ENCODE measurements around the gene IFITM5. TPM values are rescaled to one million over a fixed set of nuclear protein-coding genes. Genes with fewer than 3 reads are reported as not detected.

The IFITM5 gene
- total RNA-seq, 2 donors from 2014 or later, result not detected

DNA sequence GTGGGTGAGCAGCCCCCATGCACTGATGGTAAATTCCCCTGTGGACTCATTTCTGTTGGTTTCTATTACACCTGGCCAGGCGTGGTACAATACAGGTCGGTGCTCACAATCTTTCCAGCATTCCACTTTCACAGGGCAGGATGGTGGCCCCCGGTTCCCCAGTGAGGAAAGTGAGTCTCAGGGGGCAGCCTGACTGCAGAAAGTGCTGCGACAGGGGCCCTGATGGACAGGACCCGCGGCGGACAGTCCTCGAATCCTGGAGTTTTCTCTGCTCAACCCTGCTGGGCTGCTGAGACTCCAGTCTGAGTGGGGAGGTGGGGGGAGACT lies 13.5 kb downstream of the IFITM5 start:
- no peak overlapping the region for H3K27ac ChIP-seq
- H3K9me3 ChIP-seq, result no peaks in the 10 kb centered on the region
- H3K4me3 ChIP-seq, result no peak overlapping the region
- TF ChIP-seq, protein P1, sequence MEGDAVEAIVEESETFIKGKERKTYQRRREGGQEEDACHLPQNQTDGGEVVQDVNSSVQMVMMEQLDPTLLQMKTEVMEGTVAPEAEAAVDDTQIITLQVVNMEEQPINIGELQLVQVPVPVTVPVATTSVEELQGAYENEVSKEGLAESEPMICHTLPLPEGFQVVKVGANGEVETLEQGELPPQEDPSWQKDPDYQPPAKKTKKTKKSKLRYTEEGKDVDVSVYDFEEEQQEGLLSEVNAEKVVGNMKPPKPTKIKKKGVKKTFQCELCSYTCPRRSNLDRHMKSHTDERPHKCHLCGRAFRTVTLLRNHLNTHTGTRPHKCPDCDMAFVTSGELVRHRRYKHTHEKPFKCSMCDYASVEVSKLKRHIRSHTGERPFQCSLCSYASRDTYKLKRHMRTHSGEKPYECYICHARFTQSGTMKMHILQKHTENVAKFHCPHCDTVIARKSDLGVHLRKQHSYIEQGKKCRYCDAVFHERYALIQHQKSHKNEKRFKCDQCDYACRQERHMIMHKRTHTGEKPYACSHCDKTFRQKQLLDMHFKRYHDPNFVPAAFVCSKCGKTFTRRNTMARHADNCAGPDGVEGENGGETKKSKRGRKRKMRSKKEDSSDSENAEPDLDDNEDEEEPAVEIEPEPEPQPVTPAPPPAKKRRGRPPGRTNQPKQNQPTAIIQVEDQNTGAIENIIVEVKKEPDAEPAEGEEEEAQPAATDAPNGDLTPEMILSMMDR (IDR thresholded peaks at IDR 0.05), result no peak
- H3K36me3 ChIP-seq, result no peaks in the 10 kb centered on the region
- peaks cover 3% of the 10 kb centered on the region for H3K27me3 ChIP-seq (replicated peaks; ENCODE audit: insufficient read depth)
- peaks cover 6 to 28% of the 10 kb centered on the region in 2 donors for H3K4me1 ChIP-seq (ENCODE audit: control insufficient read depth in 1 of 2, low read depth in 2 of 2)
- DNase-seq (ENCODE audit: low spot score) (no peak), ATAC-seq (ENCODE audit: insufficient number of reproducible peaks, low FRiP score, low read depth) (no peak)

DNA sequence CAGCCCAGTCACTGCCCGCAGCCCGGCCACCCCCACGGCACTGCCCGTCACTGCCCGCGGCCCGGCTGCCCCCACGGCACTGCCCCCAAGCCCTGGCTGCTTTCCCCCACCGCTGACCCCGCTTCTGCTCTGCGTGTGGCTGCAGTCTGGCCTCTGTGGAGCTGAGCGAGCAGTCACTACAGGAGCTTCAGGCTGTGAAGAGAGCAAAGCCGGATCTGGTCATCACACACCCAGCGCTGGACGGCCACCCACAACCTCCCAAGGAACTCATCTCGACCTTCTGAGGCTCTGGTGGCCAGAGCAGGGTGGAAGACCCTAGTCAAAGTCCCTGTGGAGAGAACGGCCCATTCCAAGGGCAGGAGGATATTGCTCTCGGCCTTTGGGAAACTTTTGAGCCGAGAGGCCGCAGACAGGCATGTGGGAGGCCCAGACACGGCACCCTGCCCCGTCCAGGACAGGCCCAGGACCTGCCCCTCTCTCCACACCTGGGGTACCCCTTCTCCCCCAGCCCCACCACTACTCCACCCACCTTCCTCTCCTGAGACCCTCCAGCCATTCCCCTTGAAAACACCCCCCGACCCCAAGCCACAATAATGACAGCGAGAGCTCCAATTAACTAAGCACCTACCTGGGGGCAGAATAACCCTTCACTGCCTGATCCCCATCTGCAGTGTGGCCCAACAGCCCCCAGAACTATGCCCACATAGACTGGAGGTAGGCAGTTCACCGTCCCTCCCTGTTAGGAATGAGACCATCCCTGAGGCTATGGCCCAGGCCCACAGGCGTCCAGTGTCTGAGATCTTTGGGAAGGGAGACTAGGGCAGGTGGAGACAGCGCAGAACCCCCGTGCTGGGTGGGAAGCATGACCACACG lies 14.1 kb downstream of the IFITM5 start:
- peaks cover 5% of the 10 kb centered on the region for H3K27me3 ChIP-seq (replicated peaks; ENCODE audit: insufficient read depth)
- TF ChIP-seq, protein P1 (IDR thresholded peaks at IDR 0.05), result no peak

DNA sequence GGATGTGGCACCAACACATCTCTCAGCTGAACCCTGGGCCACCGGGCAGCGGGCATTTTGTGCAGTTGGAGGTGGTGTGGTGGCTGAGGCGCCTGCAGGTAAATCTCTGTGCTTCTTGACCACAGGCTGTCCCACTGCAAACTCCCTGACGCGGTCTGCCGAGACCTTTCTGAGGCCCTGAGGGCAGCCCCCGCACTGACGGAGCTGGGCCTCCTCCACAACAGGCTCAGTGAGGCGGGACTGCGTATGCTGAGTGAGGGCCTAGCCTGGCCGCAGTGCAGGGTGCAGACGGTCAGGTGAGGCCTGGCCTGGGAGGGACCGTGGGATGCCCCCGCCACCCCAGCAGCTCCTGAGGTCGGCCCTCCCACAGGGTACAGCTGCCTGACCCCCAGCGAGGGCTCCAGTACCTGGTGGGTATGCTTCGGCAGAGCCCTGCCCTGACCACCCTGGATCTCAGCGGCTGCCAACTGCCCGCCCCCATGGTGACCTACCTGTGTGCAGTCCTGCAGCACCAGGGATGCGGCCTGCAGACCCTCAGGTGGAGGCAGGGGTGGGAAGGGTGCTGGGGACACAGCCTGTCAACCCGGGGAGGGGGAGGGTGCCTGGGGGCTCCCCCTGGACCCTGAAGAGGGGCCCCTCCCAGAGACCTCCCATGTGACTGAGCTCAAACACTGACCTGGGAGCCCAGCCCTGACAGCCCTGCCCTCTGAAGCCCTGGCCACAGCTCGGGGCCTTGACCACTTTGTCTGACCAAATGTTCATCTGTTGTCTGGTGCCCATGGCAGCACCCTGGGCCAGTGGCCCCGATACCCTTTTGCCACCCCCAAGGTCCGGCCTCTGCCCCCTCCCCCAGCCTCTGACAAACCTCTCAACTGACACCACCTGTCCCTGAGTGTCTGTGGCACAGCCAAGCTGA lies 15.0 kb downstream of the IFITM5 start:
- TF ChIP-seq, protein P1 (IDR thresholded peaks at IDR 0.05), result no peak
- no peaks in the 10 kb centered on the region for H3K36me3 ChIP-seq
- ATAC-seq (ENCODE audit: insufficient number of reproducible peaks, low FRiP score, low read depth) (no peak), DNase-seq (ENCODE audit: low spot score) (no peak)
- no peak overlapping the region for H3K4me3 ChIP-seq
- H3K27me3 ChIP-seq (replicated peaks; ENCODE audit: insufficient read depth), result peaks cover 5% of the 10 kb centered on the region
- H3K4me1 ChIP-seq (ENCODE audit: control insufficient read depth in 1 of 2, low read depth in 2 of 2), result peaks cover 0 to 30% of the 10 kb centered on the region in 2 donors
- no peaks in the 10 kb centered on the region for H3K9me3 ChIP-seq
- no peak overlapping the region for H3K27ac ChIP-seq

More for the DNA sequence above, 14.1 kb downstream of the IFITM5 start:
- Histone ChIP-seq H3K27ac (no peak overlapping the region), H3K36me3 (no peaks in the 10 kb centered on the region), H3K4me3 (no peak overlapping the region), H3K4me1 (ENCODE audit: control insufficient read depth in 1 of 2, low read depth in 2 of 2) (peaks cover 6 to 30% of the 10 kb centered on the region in 2 donors), H3K9me3 (no peaks in the 10 kb centered on the region)
- DNase-seq (ENCODE audit: low spot score) (no peak), ATAC-seq (ENCODE audit: insufficient number of reproducible peaks, low FRiP score, low read depth) (no peak)

- peaks cover 5% of the 10 kb centered on the region for H3K27me3 ChIP-seq (replicated peaks; ENCODE audit: insufficient read depth)
- ATAC-seq (ENCODE audit: insufficient number of reproducible peaks, low FRiP score, low read depth), result no peak
- TF ChIP-seq, protein P1 (IDR thresholded peaks at IDR 0.05), result no peak
- no peak overlapping the region for H3K4me3 ChIP-seq
- no peak overlapping the region for H3K27ac ChIP-seq
- H3K36me3 ChIP-seq, result no peaks in the 10 kb centered on the region
- no peak for DNase-seq (ENCODE audit: low spot score)
- H3K4me1 ChIP-seq (ENCODE audit: control insufficient read depth in 1 of 2, low read depth in 2 of 2), result peaks cover 0 to 33% of the 10 kb centered on the region in 2 donors
- no peaks in the 10 kb centered on the region for H3K9me3 ChIP-seq
Observed at GRCh38 chr11:283405-284104, 15.8 kb downstream of the IFITM5 start.
